MCF 10A (cell line): Measurements from ENCODE around the gene PDGFD. TPM values are rescaled to one million over a fixed set of nuclear protein-coding genes. Genes with fewer than 3 reads are reported as not detected.

Source experiments
- BruUV-seq: library from RNA; stranded (reverse); fragments of 400-500 nt; replicated peaks from 2 replicates; lab custom pipeline; 2021; lab: Mats Ljungman, UMichigan
- CTCF ChIA-PET: fragments of 300-600 bp; sonication (Branson Sonifier 250); formaldehyde crosslinking; extraction: SDS; loops from one replicate; lab custom pipeline; 2021; ENCODE audit warnings: antibody characterized with exemption, inconsistent platforms; lab: Yijun Ruan, JAX
- POLR2A ChIA-PET: fragments of 300-600, 350-650 bp; sonication (Branson Sonifier 250); formaldehyde crosslinking; extraction: SDS; loops from one replicate; lab custom pipeline; 2020; ENCODE audit warnings: antibody characterized with exemption, inconsistent platforms; lab: Yijun Ruan, JAX
- DNase-seq: peaks from one replicate; pipeline ENCODE4 v3.0.0-alpha.2; 2018; ENCODE audit not compliant: unreplicated experiment
- H3K27ac Mint-ChIP-seq: one replicate; pipeline ENCODE4 v1.8.0; 2022; ENCODE audit warnings: mild to moderate bottlenecking, low read depth, mixed read lengths; ENCODE audit not compliant: unreplicated experiment
- H3K27me3 Mint-ChIP-seq: one replicate; pipeline ENCODE4 v1.8.0; 2022; ENCODE audit warnings: mixed read lengths; ENCODE audit not compliant: insufficient read depth, unreplicated experiment
- H3K36me3 Mint-ChIP-seq: one replicate; pipeline ENCODE4 v1.8.0; 2022; ENCODE audit warnings: mild to moderate bottlenecking, moderate library complexity, mixed read lengths; ENCODE audit not compliant: insufficient read depth, unreplicated experiment
- H3K4me1 Mint-ChIP-seq: one replicate; pipeline ENCODE4 v1.8.0; 2022; ENCODE audit warnings: mixed read lengths; ENCODE audit not compliant: insufficient read depth, unreplicated experiment
- H3K4me3 Mint-ChIP-seq: one replicate; pipeline ENCODE4 v1.8.0; 2022; ENCODE audit warnings: mild to moderate bottlenecking, moderate library complexity, mixed read lengths; ENCODE audit not compliant: unreplicated experiment
- H3K9me3 Mint-ChIP-seq: one replicate; pipeline ENCODE4 v1.8.0; 2022; ENCODE audit warnings: mixed read lengths; ENCODE audit not compliant: unreplicated experiment
- CTCF ChIP-seq: fragments of 200-600 bp; IDR thresholded peaks from one replicate; pipeline ENCODE4 v1.8.0; 2022; ENCODE audit warnings: antibody characterized with exemption, mild to moderate bottlenecking; ENCODE audit not compliant: unreplicated experiment
- intact Hi-C: fragments of 100-400 bp; cut with micrococcal nuclease; formaldehyde crosslinking; loops from 2 replicates; pipeline ENCODE4 v1.14.1; 2022
- total RNA-seq: library from RNA; stranded (reverse); gene quantifications from 2 replicates; pipeline ENCODE4 v1.2.3, GENCODE V29; 2022

Gene PDGFD
- total RNA-seq, 1 experiment from 2014 or later, result 0.61 TPM

GRCh38 chr11:104001561-104002056 lies 162.3 kb downstream of the PDGFD start:
- Mint-ChIP-seq H3K36me3 (no peaks in the 10 kb centered on the region), H3K27ac (no peak overlapping the region), H3K4me1 (peaks cover 20% of the 10 kb centered on the region), H3K27me3 (no peaks in the 10 kb centered on the region), H3K9me3 (no peaks in the 10 kb centered on the region), H3K4me3 (no peak overlapping the region)
- BruUV-seq, result no TSS peak
- ChIA-PET CTCF (interaction anchor here (0.7 kb wide), 2 partner anchors 37 to 319 kb away, joined by 3 read pairs; no protein-coding TSS in a partner anchor), POLR2A (interaction anchor here (0.6 to 1.8 kb wide), 3 partner anchors 9 to 292 kb away, joined by 3 to 7 read pairs (median 4); no protein-coding TSS in a partner anchor)
- peak; percentile 37 for DNase-seq
- no peak for TF ChIP-seq CTCF
- intact Hi-C loops, result no loop called here

GRCh38 chr11:104000798-104001197 lies 163.1 kb downstream of the PDGFD start:
- H3K27ac Mint-ChIP-seq, result no peak overlapping the region
- no peak for DNase-seq
- no peak overlapping the region for H3K4me3 Mint-ChIP-seq
- H3K36me3 Mint-ChIP-seq, result no peaks in the 10 kb centered on the region
- no TSS peak for BruUV-seq
- intact Hi-C loops, result no loop called here
- ChIA-PET CTCF (interaction anchor here (0.7 kb wide), 1 partner anchor 37 kb away, joined by 3 read pairs; no protein-coding TSS in a partner anchor), POLR2A (interaction anchor here (1.8 kb wide), 1 partner anchor 13 kb away, joined by 7 read pairs; no protein-coding TSS in a partner anchor)
- no peaks in the 10 kb centered on the region for H3K9me3 Mint-ChIP-seq
- no peaks in the 10 kb centered on the region for H3K27me3 Mint-ChIP-seq
- H3K4me1 Mint-ChIP-seq, result peaks cover 20% of the 10 kb centered on the region
- TF ChIP-seq CTCF, result no peak

- no peaks in the 10 kb centered on the region for H3K36me3 Mint-ChIP-seq
- intact Hi-C loops, result no loop called here
- ChIA-PET POLR2A (interaction anchor here (0.7 kb wide), 1 partner anchor 129 kb away, joined by 4 read pairs; no protein-coding TSS in a partner anchor), CTCF (no interaction called here)
- no peak overlapping the region for H3K4me3 Mint-ChIP-seq
- H3K27me3 Mint-ChIP-seq, result no peaks in the 10 kb centered on the region
- no peak for TF ChIP-seq CTCF
- DNase-seq, result no peak
- H3K9me3 Mint-ChIP-seq, result no peaks in the 10 kb centered on the region
- H3K27ac Mint-ChIP-seq, result no peak overlapping the region
- H3K4me1 Mint-ChIP-seq, result peaks cover 20% of the 10 kb centered on the region
- no TSS peak for BruUV-seq
These were observed 165.0 kb downstream of the PDGFD start for GRCh38 chr11:103998826-103999508.

- intact Hi-C loops, result no loop called here
- H3K9me3 Mint-ChIP-seq, result no peaks in the 10 kb centered on the region
- no TSS peak for BruUV-seq
- CTCF ChIA-PET, result no interaction called here
- TF ChIP-seq CTCF, result no peak
- no peak for DNase-seq
- no peak overlapping the region for H3K27ac Mint-ChIP-seq
- peaks cover 7% of the 10 kb centered on the region for H3K4me1 Mint-ChIP-seq
- no peak overlapping the region for H3K4me3 Mint-ChIP-seq
- POLR2A ChIA-PET, result interaction anchor here (1.4 kb wide), 1 partner anchor 57 kb away, joined by 3 read pairs; no protein-coding TSS in a partner anchor
- no peaks in the 10 kb centered on the region for H3K27me3 Mint-ChIP-seq
- no peaks in the 10 kb centered on the region for H3K36me3 Mint-ChIP-seq
These were observed 166.9 kb downstream of the PDGFD start for GRCh38 chr11:103997082-103997481.
